Astrocyte (in vitro differentiated cells and primary cell): ENCODE results near the gene STXBP1.

Experiments
- CTCF ChIP-seq: IDR thresholded peaks from 2 replicates; pipeline ENCODE4 v1.5.1; 2011; ENCODE audit warnings: low read depth, mild to moderate bottlenecking, inconsistent platforms, low read length, moderate library complexity; ENCODE audit not compliant: insufficient read depth
- EZH2 ChIP-seq: IDR thresholded peaks from 2 replicates; pipeline ENCODE4 v1.6.1; 2012; ENCODE audit warnings: mild to moderate bottlenecking, low read length, inconsistent platforms; ENCODE audit not compliant: insufficient read depth

GRCh38 chr9:127570533-127571111 lies 41.5 kb upstream of the STXBP1 start:
- TF ChIP-seq CTCF = no peak
- no peak for TF ChIP-seq EZH2
